CD4-positive, alpha-beta T cell treated with Interleukin-6 at 100 ng/mL for 8 hours (primary cell): Measurements from ENCODE around the gene CHST13.

Experiments used
- DNase-seq: peaks from one replicate; pipeline ENCODE4 v3.0.0-alpha.2; 2020; ENCODE audit warnings: mixed read lengths, low spot score

The CHST13 gene

GRCh38 chr3:126509597-126510307 is 14.2 kb upstream of the CHST13 start:
- DNase-seq, result no peak

GRCh38 chr3:126510308-126510910 is 13.5 kb upstream of the CHST13 start:
- DNase-seq, result no peak

- DNase-seq, result no peak
Measured at GRCh38 chr3:126511291-126511690, 12.7 kb upstream of the CHST13 start.

- DNase-seq, result no peak
Measured at GRCh38 chr3:126512026-126512425, 11.9 kb upstream of the CHST13 start.

- DNase-seq, result no peak
Measured at GRCh38 chr3:126512916-126513650, 10.9 kb upstream of the CHST13 start.

- no peak for DNase-seq
Measured at GRCh38 chr3:126514161-126514560, 9.8 kb upstream of the CHST13 start.

GRCh38 chr3:126515066-126515706 is 8.8 kb upstream of the CHST13 start:
- no peak for DNase-seq

- DNase-seq, result no peak
Measured at GRCh38 chr3:126516152-126516935, 7.6 kb upstream of the CHST13 start.

- DNase-seq, result no peak
Measured at GRCh38 chr3:126516936-126517290, 7.0 kb upstream of the CHST13 start.

- no peak for DNase-seq
Measured at GRCh38 chr3:126517291-126517951, 6.5 kb upstream of the CHST13 start, which contains the start of gene UROC1. Gene UROC1 (minus strand): TSS chr3:126517773. CDS start chr3:126517719, 54 bp downstream.

GRCh38 chr3:126517986-126518778 is 5.8 kb upstream of the CHST13 start:
- no peak for DNase-seq

GRCh38 chr3:126518779-126519177 is 5.2 kb upstream of the CHST13 start:
- DNase-seq, result no peak

GRCh38 chr3:126519506-126520455 is 4.2 kb upstream of the CHST13 start:
- no peak for DNase-seq

GRCh38 chr3:126521122-126521891 is 2.6 kb upstream of the CHST13 start:
- no peak for DNase-seq

- DNase-seq, result peak; percentile 15
Measured at GRCh38 chr3:126522363-126522788, 1.6 kb upstream of the CHST13 start.

GRCh38 chr3:126524429-126524988 is 554 bp downstream of the CHST13 start:
- DNase-seq, result no peak

GRCh38 chr3:126525091-126525852 is 1.3 kb downstream of the CHST13 start:
- no peak for DNase-seq
